Measurements from ENCODE around the gene PCDHGB5. TPM values are rescaled to one million over a fixed set of nuclear protein-coding genes. Genes with fewer than 3 reads are reported as not detected.

Gene PCDHGB5
- total RNA-seq, 1 donor from 2014 or later: 25.0 TPM

DNA sequence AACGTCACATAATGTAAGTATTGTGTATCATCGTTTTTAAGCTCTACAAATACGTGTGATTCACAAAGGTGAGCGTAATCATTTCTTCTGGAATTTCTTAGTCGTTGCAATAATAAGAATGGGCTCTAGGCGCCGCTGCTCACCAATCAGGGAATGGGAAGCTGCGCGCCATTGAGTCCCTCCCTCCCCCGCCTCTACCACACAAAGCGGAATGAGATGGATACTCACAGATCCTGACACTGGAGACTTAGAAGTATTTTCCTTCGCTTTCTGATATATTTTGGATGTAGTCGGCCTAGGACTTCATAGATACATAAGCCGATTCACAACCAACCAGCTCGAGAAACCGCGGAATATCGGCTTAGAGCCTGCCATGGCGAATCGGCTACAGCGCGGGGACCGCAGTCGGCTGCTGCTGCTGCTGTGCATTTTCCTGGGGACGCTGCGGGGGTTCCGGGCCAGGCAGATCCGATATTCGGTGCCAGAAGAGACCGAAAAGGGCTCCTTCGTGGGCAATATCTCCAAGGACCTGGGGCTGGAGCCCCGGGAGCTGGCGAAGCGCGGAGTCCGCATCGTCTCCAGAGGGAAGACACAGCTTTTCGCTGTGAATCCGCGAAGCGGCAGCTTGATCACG, 23.2 kb downstream of the PCDHGB5 start, which contains the start of gene PCDHGA11:
Gene PCDHGA11 (plus strand): TSS at position 197 of the 634 bp plus-strand sequence. CDS start 177 bp downstream, at position 374.

DNA sequence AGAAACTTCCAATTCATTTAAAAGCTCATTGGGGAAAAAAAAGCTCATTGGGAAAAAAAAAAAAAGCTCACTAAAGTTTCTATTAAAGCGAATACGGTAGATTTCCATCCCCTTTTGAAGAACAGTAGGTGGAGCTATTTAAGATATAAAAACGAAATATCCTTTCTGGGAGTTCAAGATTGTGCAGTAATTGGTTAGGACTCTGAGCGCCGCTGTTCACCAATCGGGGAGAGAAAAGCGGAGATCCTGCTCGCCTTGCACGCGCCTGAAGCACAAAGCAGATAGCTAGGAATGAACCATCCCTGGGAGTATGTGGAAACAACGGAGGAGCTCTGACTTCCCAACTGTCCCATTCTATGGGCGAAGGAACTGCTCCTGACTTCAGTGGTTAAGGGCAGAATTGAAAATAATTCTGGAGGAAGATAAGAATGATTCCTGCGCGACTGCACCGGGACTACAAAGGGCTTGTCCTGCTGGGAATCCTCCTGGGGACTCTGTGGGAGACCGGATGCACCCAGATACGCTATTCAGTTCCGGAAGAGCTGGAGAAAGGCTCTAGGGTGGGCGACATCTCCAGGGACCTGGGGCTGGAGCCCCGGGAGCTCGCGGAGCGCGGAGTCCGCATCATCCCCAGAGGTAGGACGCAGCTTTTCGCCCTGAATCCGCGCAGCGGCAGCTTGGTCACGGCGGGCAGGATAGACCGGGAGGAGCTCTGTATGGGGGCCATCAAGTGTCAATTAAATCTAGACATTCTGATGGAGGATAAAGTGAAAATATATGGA, 32.8 kb downstream of the PCDHGB5 start, which contains the start of gene PCDHGA12:
Gene PCDHGA12 (plus strand): TSS at position 176 of the 782 bp plus-strand sequence. CDS start 253 bp downstream, at position 429.

Other genes starting within 250 kb of the PCDHGB5 start
- under 0.01 TPM in 2 replicates for gene PCDHB6, start 247.9 kb upstream of the PCDHGB5 start, total RNA-seq
- gene PCDHB7, start 225.3 kb upstream of the PCDHGB5 start, total RNA-seq: 0.11 and 0.12 TPM in 2 replicates
- 0.11 and 0.25 TPM in 2 replicates for gene PCDHB8, start 220.2 kb upstream of the PCDHGB5 start, total RNA-seq
- gene PCDHB16, start 215.6 kb upstream of the PCDHGB5 start, total RNA-seq: 0.12 and 0.33 TPM in 2 replicates
- under 0.01 TPM in 2 replicates for gene PCDHB9, start 210.8 kb upstream of the PCDHGB5 start, total RNA-seq
- gene PCDHB10, start 205.6 kb upstream of the PCDHGB5 start, total RNA-seq: 0.11 and 0.12 TPM in 2 replicates
- gene PCDHB11, start 198.3 kb upstream of the PCDHGB5 start, total RNA-seq: under 0.01 TPM in 1 of 2 replicates, not detected in the other
- under 0.01 and 0.12 TPM in 2 replicates for gene PCDHB12, start 189.2 kb upstream of the PCDHGB5 start, total RNA-seq
- under 0.01 and 0.12 TPM in 2 replicates for gene PCDHB13, start 184.0 kb upstream of the PCDHGB5 start, total RNA-seq
- 0.11 and 0.12 TPM in 2 replicates for gene PCDHB14, start 174.6 kb upstream of the PCDHGB5 start, total RNA-seq
- under 0.01 and 0.37 TPM in 2 replicates for gene PCDHB15, start 152.6 kb upstream of the PCDHGB5 start, total RNA-seq
- gene SLC25A2, start 93.9 kb upstream of the PCDHGB5 start, total RNA-seq: 0.50 and 0.66 TPM in 2 replicates
- gene TAF7, start 77.2 kb upstream of the PCDHGB5 start, total RNA-seq: 86.1 and 88.3 TPM in 2 replicates
- 0.22 and 0.62 TPM in 2 replicates for gene PCDHGA1, start 67.4 kb upstream of the PCDHGB5 start, total RNA-seq
- gene PCDHGA2, start 59.2 kb upstream of the PCDHGB5 start, total RNA-seq: 0.89 and 2.2 TPM in 2 replicates
- 0.22 and 0.87 TPM in 2 replicates for gene PCDHGA3, start 54.1 kb upstream of the PCDHGB5 start, total RNA-seq
- 0.44 and 1.2 TPM in 2 replicates for gene PCDHGB1, start 47.8 kb upstream of the PCDHGB5 start, total RNA-seq
- gene PCDHGA4, start 42.9 kb upstream of the PCDHGB5 start, total RNA-seq: 2.2 and 5.2 TPM in 2 replicates
- 1.2 and 1.7 TPM in 2 replicates for gene PCDHGB2, start 38.0 kb upstream of the PCDHGB5 start, total RNA-seq
- 0.55 and 0.87 TPM in 2 replicates for gene PCDHGA5, start 33.8 kb upstream of the PCDHGB5 start, total RNA-seq
- gene PCDHGB3, start 27.7 kb upstream of the PCDHGB5 start, total RNA-seq: 2.3 and 4.2 TPM in 2 replicates
- gene PCDHGA6, start 24.1 kb upstream of the PCDHGB5 start, total RNA-seq: 1.7 and 3.2 TPM in 2 replicates
- gene PCDHGA7, start 15.2 kb upstream of the PCDHGB5 start, total RNA-seq: 1.3 and 4.0 TPM in 2 replicates
- gene PCDHGB4, start 10.2 kb upstream of the PCDHGB5 start, total RNA-seq: 11.3 and 20.9 TPM in 2 replicates
- 1.1 and 2.4 TPM in 2 replicates for gene PCDHGA8, start 5.3 kb upstream of the PCDHGB5 start, total RNA-seq
- 4.0 and 4.2 TPM in 2 replicates for gene PCDHGA9, start 4.8 kb downstream of the PCDHGB5 start, total RNA-seq
- 2.4 and 2.9 TPM in 2 replicates for gene PCDHGB6, start 10.1 kb downstream of the PCDHGB5 start, total RNA-seq
- gene PCDHGA10, start 15.0 kb downstream of the PCDHGB5 start, total RNA-seq: 4.9 and 5.2 TPM in 2 replicates
- gene PCDHGB7, start 19.7 kb downstream of the PCDHGB5 start, total RNA-seq: 6.0 and 7.4 TPM in 2 replicates
- gene PCDHGA11, start 23.1 kb downstream of the PCDHGB5 start, total RNA-seq: 11.7 and 13.6 TPM in 2 replicates
- 15.5 and 21.5 TPM in 2 replicates for gene PCDHGA12, start 32.6 kb downstream of the PCDHGB5 start, total RNA-seq
- 39.6 and 44.7 TPM in 2 replicates for gene PCDHGC3, start 78.0 kb downstream of the PCDHGB5 start, total RNA-seq
- 2.2 and 2.4 TPM in 2 replicates for gene PCDHGC4, start 87.1 kb downstream of the PCDHGB5 start, total RNA-seq
- gene PCDHGC5, start 91.1 kb downstream of the PCDHGB5 start, total RNA-seq: 2.3 and 2.9 TPM in 2 replicates
- 24.2 and 41.1 TPM in 2 replicates for gene DIAPH1, start 221.1 kb downstream of the PCDHGB5 start, total RNA-seq
- 49.4 and 62.5 TPM in 2 replicates for gene HDAC3, start 238.9 kb downstream of the PCDHGB5 start, total RNA-seq
- gene RELL2, start 239.1 kb downstream of the PCDHGB5 start, total RNA-seq: 4.9 TPM in 2 replicates